Gastroesophageal sphincter (tissue), 4 donors: Measurements from ENCODE around the gene HNRNPA3. TPM values are rescaled to one million over a fixed set of nuclear protein-coding genes. Genes with fewer than 3 reads are reported as not detected.
A peak's percentile ranks its signal among the peaks of the same experiment; 100 is the strongest.
"Not testable (repeated sequence)": the region's sequence is repeated elsewhere in the genome, so short reads cannot be mapped to it uniquely, and the experiment has no call there.

Source experiments
- ATAC-seq: fragments of 150-250 bp; one replicate; pipeline ENCODE4 v1.9.1; 2016; ENCODE audit warnings: mild to moderate bottlenecking, moderate library complexity
- H3K27ac ChIP-seq, 4 donors: fragments of 200-600 bp; sonication (generic) in 3 of 4; 1 replicate in 3 of 4; 2 replicates in 1 of 4; pipeline ENCODE4 v1.5.1; 2016 to 2019
- H3K27me3 ChIP-seq: fragments of 200-600 bp; sonication (generic); one replicate; pipeline ENCODE4 v1.5.1; 2019
- H3K36me3 ChIP-seq, 2 donors: fragments of 200-600 bp; sonication (generic); one replicate each; pipeline ENCODE4 v1.5.1; 2019; ENCODE audit warnings: control low read depth in 1 of 2
- H3K4me1 ChIP-seq, 3 donors: fragments of 200-600 bp; sonication (generic); 1 replicate in 2 of 3; 2 replicates in 1 of 3; pipeline ENCODE4 v1.5.1; 2016 to 2019; ENCODE audit warnings: control low read depth in 2 of 3
- H3K4me3 ChIP-seq, 2 donors: fragments of 200-600 bp; sonication (generic); one replicate each; pipeline ENCODE4 v1.5.1; 2019; ENCODE audit warnings: mild to moderate bottlenecking in 1 of 2, moderate library complexity in 1 of 2
- H3K9me3 ChIP-seq, 3 donors: fragments of 200-600 bp; sonication (generic); one replicate each; pipeline ENCODE4 v1.5.1; 2017 to 2019; ENCODE audit warnings: control low read depth in 2 of 3
- EP300 ChIP-seq: sonication (generic); formaldehyde crosslinking; IDR thresholded peaks from one replicate; pipeline ENCODE4 v1.6.1; 2017; ENCODE audit warnings: antibody characterized with exemption, mild to moderate bottlenecking
- POLR2A ChIP-seq, 2 donors: fragments of 450-650 bp; IDR thresholded peaks; one replicate each; pipeline ENCODE4 v1.6.1; 2017; ENCODE audit warnings: antibody characterized with exemption in 2 of 2, mild to moderate bottlenecking in 2 of 2, moderate library complexity in 1 of 2
- POLR2AphosphoS5 ChIP-seq: sonication (generic); formaldehyde crosslinking; IDR thresholded peaks from one replicate; pipeline ENCODE4 v1.6.1; 2017; ENCODE audit warnings: antibody characterized with exemption
- WGBS, 2 donors: methylation state at CpG; one replicate each; pipeline ENCODE4 v1.1.5; 2018; ENCODE audit warnings: low coverage in 1 of 2; 5-methylcytosine and 5-hydroxymethylcytosine counted together
- total RNA-seq, 4 donors: library from RNA; depleted of rRNA; stranded (reverse); fragments of >200 nt; gene quantifications; one replicate each; pipeline ENCODE4 v1.1.0, GENCODE V29; 2016
- TF ChIP-seq, protein P1 (sequence below), 4 experiments: fragments of 200-600 bp in 2 of 4; fragments of 450-650 bp in 2 of 4; sonication (generic) in 1 of 4; IDR thresholded peaks; one replicate each; pipeline ENCODE4 v1.5.1; 2017 to 2019; ENCODE audit warnings: antibody characterized with exemption in 4 of 4, mild to moderate bottlenecking in 2 of 4, moderate library complexity in 2 of 4

HNRNPA3 gene
- total RNA-seq, 4 donors from 2014 or later: 58.4 to 87.8 (median 73.1) TPM

DNA sequence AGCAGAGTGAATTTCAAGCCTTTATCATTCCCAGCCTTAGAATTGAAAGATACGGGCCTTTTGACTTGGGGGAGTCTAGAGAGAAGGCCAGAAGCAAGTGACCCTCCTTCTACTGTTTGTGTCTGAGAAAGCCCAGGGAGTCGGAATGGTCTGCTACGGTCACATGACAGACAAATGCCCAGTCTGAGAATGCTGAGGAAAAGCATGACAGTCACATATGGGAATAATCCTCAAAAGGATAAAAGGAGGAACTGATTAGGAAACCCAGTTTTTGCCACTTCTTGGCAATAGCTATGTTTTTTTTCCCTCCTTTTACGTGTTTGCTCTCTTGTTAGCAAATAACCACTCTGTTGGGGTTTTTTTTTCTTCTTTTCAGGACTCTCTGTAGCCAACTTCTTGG is 38.1 kb upstream of the HNRNPA3 start:
- TF ChIP-seq POLR2A (IDR thresholded peaks at IDR 0.05) (no peak), EP300 (no peak), POLR2AphosphoS5 (no peak)
- TF ChIP-seq, protein P1, sequence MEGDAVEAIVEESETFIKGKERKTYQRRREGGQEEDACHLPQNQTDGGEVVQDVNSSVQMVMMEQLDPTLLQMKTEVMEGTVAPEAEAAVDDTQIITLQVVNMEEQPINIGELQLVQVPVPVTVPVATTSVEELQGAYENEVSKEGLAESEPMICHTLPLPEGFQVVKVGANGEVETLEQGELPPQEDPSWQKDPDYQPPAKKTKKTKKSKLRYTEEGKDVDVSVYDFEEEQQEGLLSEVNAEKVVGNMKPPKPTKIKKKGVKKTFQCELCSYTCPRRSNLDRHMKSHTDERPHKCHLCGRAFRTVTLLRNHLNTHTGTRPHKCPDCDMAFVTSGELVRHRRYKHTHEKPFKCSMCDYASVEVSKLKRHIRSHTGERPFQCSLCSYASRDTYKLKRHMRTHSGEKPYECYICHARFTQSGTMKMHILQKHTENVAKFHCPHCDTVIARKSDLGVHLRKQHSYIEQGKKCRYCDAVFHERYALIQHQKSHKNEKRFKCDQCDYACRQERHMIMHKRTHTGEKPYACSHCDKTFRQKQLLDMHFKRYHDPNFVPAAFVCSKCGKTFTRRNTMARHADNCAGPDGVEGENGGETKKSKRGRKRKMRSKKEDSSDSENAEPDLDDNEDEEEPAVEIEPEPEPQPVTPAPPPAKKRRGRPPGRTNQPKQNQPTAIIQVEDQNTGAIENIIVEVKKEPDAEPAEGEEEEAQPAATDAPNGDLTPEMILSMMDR (IDR thresholded peaks at IDR 0.05): no peak
- no peak overlapping the region for H3K4me3 ChIP-seq
- no peaks in the 10 kb centered on the region for H3K27me3 ChIP-seq
- 56 to 71% methylated on average over 3 to 4 of the region's 4 CpGs for WGBS, 2 donors
- no peaks in the 10 kb centered on the region for H3K9me3 ChIP-seq
- no peak overlapping the region for H3K27ac ChIP-seq
- ATAC-seq: peak; percentile 34
- H3K36me3 ChIP-seq: no peaks in the 10 kb centered on the region
- peaks cover 0 to 13% (median 0%) of the 10 kb centered on the region in 3 donors for H3K4me1 ChIP-seq

DNA sequence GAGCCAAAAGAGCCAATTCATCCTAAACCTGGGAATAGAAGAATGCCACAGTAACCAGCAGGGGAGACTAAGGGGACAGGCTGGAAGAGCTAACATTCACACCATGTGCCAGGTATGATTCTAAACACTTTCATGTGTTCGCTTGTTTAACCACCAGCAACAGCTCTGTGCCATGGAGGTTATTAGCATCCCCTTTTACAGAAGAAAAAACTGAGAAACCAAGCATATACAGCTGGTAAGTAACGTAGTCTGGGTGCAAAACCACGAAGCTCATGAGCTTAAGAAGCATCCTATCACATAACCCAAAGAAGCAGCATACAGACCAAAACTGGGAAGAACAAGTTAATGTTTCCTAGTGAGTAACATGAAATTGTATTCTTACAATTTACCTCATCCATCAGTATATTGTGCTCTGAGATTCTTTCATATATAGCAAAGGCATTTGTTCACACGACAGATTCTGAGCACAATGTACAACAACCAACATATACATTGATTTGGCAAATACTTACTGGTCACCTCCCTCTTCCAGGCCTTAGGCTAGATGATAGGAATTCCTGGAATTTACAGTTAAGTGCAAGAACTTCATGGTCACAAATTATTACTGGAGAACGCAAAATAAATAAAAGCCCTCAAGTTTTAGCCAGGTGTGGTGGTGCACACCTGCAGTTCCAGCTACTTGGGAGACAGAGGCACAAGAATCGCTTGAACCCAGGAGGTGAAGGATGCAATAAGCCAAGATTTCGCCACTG is 36.5 kb upstream of the HNRNPA3 start:
- ATAC-seq: no peak
- no peaks in the 10 kb centered on the region for H3K9me3 ChIP-seq
- no peak overlapping the region for H3K4me3 ChIP-seq
- H3K4me1 ChIP-seq: no peaks in the 10 kb centered on the region
- no peaks in the 10 kb centered on the region for H3K27me3 ChIP-seq
- WGBS, 2 donors: 82 to 92% methylated on average over 5 of the region's 7 CpGs
- no peak for TF ChIP-seq POLR2A (IDR thresholded peaks at IDR 0.05)
- TF ChIP-seq EP300: no peak
- TF ChIP-seq POLR2AphosphoS5: no peak
- TF ChIP-seq, protein P1 (IDR thresholded peaks at IDR 0.05): no peak
- no peaks in the 10 kb centered on the region for H3K36me3 ChIP-seq
- H3K27ac ChIP-seq: no peak overlapping the region

DNA sequence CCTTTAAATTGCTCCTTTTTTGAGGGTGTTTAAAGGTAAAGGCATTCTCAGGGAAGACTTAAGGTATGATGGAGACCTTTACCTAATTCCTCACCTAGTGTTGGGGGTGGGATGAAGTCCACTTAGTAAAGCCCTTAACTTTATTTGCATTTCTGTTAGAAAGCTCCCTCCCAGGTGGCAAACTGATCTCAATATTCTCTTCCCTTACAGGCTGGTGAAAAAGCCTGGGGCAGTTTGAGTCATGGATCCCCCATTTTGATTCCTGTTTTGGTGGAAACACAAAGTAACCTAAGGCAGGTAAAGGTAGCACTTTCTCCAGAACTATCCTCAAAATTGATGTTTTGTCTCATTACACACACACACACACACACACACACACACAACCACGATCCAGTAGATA is 33.8 kb upstream of the HNRNPA3 start:
- Histone ChIP-seq H3K4me1 (peaks cover 0 to 4% (median 0%) of the 10 kb centered on the region in 3 donors), H3K4me3 (no peak overlapping the region), H3K36me3 (no peaks in the 10 kb centered on the region), H3K9me3 (no peaks in the 10 kb centered on the region), H3K27me3 (no peaks in the 10 kb centered on the region), H3K27ac (no peak overlapping the region)
- no peak for ATAC-seq
- WGBS, 2 donors: 36 to 63% methylated on average over 1 of the region's 1 CpG
- TF ChIP-seq, protein P1 (IDR thresholded peaks at IDR 0.05): no peak
- TF ChIP-seq POLR2AphosphoS5: no peak
- no peak for TF ChIP-seq POLR2A (IDR thresholded peaks at IDR 0.05)
- TF ChIP-seq EP300: no peak

DNA sequence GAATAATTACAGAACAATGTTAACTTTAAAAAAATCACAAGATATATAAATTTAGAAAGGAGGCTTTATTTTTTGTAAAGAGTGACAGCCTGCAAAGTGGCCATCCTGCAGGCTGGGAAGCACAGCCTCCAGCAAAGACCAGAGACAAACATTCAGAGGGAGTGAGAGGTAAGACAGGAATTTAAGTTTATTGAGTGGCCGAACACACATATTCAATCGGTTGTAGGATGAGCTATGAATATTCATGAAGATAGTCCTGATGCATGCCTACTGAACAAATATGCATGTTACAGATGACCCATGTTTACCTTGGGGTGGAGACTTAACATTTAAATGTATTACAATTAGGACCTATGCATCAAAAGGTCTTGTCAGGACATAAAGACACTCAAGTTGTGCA is 33.4 kb upstream of the HNRNPA3 start:
- H3K27ac ChIP-seq: no peak overlapping the region
- H3K27me3 ChIP-seq: no peaks in the 10 kb centered on the region
- TF ChIP-seq EP300: no peak
- no peak for TF ChIP-seq POLR2AphosphoS5
- TF ChIP-seq, protein P1 (IDR thresholded peaks at IDR 0.05): no peak
- TF ChIP-seq POLR2A (IDR thresholded peaks at IDR 0.05): no peak
- H3K4me1 ChIP-seq: peaks cover 0 to 4% (median 0%) of the 10 kb centered on the region in 3 donors
- no peak for ATAC-seq
- no peaks in the 10 kb centered on the region for H3K36me3 ChIP-seq
- H3K9me3 ChIP-seq: no peaks in the 10 kb centered on the region
- no peak overlapping the region for H3K4me3 ChIP-seq
- 86 to 92% methylated on average over 2 of the region's 2 CpGs for WGBS, 2 donors

DNA sequence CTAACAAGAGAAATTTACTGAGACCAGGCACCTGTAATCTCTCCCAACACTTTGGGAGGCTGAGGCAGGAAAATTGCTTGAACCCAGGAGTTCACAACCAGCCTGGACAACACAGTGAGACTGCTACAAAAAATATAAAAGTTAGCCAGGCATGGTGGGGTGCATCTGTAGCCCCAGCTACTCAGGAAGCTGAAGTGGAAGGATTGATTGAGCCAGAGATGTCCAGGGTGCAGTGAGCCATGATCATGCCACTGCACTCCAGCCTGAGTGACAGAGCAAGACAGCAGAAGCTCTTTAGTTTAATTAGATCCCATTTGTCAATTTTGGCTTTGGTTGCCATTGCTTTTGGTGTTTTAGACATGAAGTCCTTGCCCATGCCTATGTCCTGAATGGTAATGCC is 32.9 kb upstream of the HNRNPA3 start:
- H3K9me3 ChIP-seq, H3K4me3 ChIP-seq, H3K27ac ChIP-seq, H3K27me3 ChIP-seq, H3K36me3 ChIP-seq, ATAC-seq, H3K4me1 ChIP-seq: not testable (repeated sequence)
